ENCODE data around the gene HSPA14. TPM values are rescaled to one million over a fixed set of nuclear protein-coding genes. Genes with fewer than 3 reads are reported as not detected.
"Not testable (repeated sequence)": the region's sequence is repeated elsewhere in the genome, so short reads cannot be mapped to it uniquely, and the experiment has no call there.

The HSPA14 gene
- total RNA-seq, 1 experiment from 2014 or later: 30.1 TPM

- no peaks in the 10 kb centered on the region for H3K9me3 Mint-ChIP-seq
- H3K36me3 Mint-ChIP-seq: peaks cover 31% of the 10 kb centered on the region
- no peaks in the 10 kb centered on the region for H3K4me1 Mint-ChIP-seq
- TF ChIP-seq ETV6 (CRISPR knock-in tag; IDR thresholded peaks at IDR 0.05): no peak
- TF ChIP-seq SMAD4 (CRISPR knock-in tag; IDR thresholded peaks at IDR 0.05): no peak
- no peak for TF ChIP-seq ZNF416 (CRISPR knock-in tag; IDR thresholded peaks at IDR 0.05)
- no peak for TF ChIP-seq TCF7 (CRISPR knock-in tag; IDR thresholded peaks at IDR 0.05; ENCODE audit: low read depth)
- no peak for TF ChIP-seq HMGXB4 (CRISPR knock-in tag; IDR thresholded peaks at IDR 0.05)
- TF ChIP-seq E2F5 (CRISPR knock-in tag; IDR thresholded peaks at IDR 0.05): no peak
- no peak for TF ChIP-seq NFE2L1 (CRISPR knock-in tag; IDR thresholded peaks at IDR 0.05)
- no peak for TF ChIP-seq MLX (CRISPR knock-in tag; IDR thresholded peaks at IDR 0.05)
- no peak for TF ChIP-seq ZMAT4 (CRISPR knock-in tag; IDR thresholded peaks at IDR 0.05)
- no peak for TF ChIP-seq ZNF232 (CRISPR knock-in tag; IDR thresholded peaks at IDR 0.05)
- TF ChIP-seq TEAD1 (CRISPR knock-in tag; IDR thresholded peaks at IDR 0.05): no peak
- TF ChIP-seq NR1H2 (CRISPR knock-in tag; IDR thresholded peaks at IDR 0.05): no peak
- TF ChIP-seq RORB (CRISPR knock-in tag; IDR thresholded peaks at IDR 0.05): no peak
- H3K27me3 Mint-ChIP-seq (ENCODE audit: low read depth): no peaks in the 10 kb centered on the region
- ChIA-PET POLR2A (no interaction called here), CTCF (no interaction called here)
- H3K27ac Mint-ChIP-seq: no peak overlapping the region
- DNase-seq (ENCODE audit: low spot score): no peak
- H3K4me3 Mint-ChIP-seq: no peak overlapping the region
- ATAC-seq: no peak
Observed at GRCh38 chr10:14860791-14861190, 22.7 kb downstream of the HSPA14 start.

GRCh38 chr10:14864466-14864865 lies 26.4 kb downstream of the HSPA14 start:
- H3K9me3 Mint-ChIP-seq; POLR2A ChIA-PET; DNase-seq (ENCODE audit: low spot score); CTCF ChIA-PET; H3K27me3 Mint-ChIP-seq (ENCODE audit: low read depth); H3K4me1 Mint-ChIP-seq; H3K4me3 Mint-ChIP-seq; ATAC-seq; H3K27ac Mint-ChIP-seq: not testable (repeated sequence)
- peaks cover 35% of the 10 kb centered on the region for H3K36me3 Mint-ChIP-seq

GRCh38 chr10:14864871-14865270 lies 26.8 kb downstream of the HSPA14 start:
- CTCF ChIA-PET; H3K4me3 Mint-ChIP-seq; POLR2A ChIA-PET; H3K27me3 Mint-ChIP-seq (ENCODE audit: low read depth); H3K9me3 Mint-ChIP-seq; H3K4me1 Mint-ChIP-seq; H3K27ac Mint-ChIP-seq; ATAC-seq; DNase-seq (ENCODE audit: low spot score): not testable (repeated sequence)
- H3K36me3 Mint-ChIP-seq: peaks cover 39% of the 10 kb centered on the region

- H3K27ac Mint-ChIP-seq: no peak overlapping the region
- peaks cover 16% of the 10 kb centered on the region for H3K36me3 Mint-ChIP-seq
- H3K9me3 Mint-ChIP-seq: no peaks in the 10 kb centered on the region
- CTCF ChIA-PET: no interaction called here
- H3K4me3 Mint-ChIP-seq: no peak overlapping the region
- peaks cover 19% of the 10 kb centered on the region for H3K4me1 Mint-ChIP-seq
- H3K27me3 Mint-ChIP-seq (ENCODE audit: low read depth): no peaks in the 10 kb centered on the region
- ATAC-seq (no peak), DNase-seq (ENCODE audit: low spot score) (no peak)
- POLR2A ChIA-PET: interaction anchor here (1.7 kb wide), 1 partner anchor 35 kb away, joined by 4 read pairs; the partner anchor contains the start of genes CDNF, HSPA14 and MSANTD7
- TF ChIP-seq NR1H2 (CRISPR knock-in tag; IDR thresholded peaks at IDR 0.05): no peak
- no peak for TF ChIP-seq SMAD3 (CRISPR knock-in tag; IDR thresholded peaks at IDR 0.05; ENCODE audit: borderline replicate concordance)
- no peak for TF ChIP-seq AFF4 (CRISPR knock-in tag; IDR thresholded peaks at IDR 0.05; ENCODE audit: borderline replicate concordance)
- no peak for TF ChIP-seq CREB1 (CRISPR knock-in tag; IDR thresholded peaks at IDR 0.05)
- TF ChIP-seq NR2C2 (CRISPR knock-in tag; IDR thresholded peaks at IDR 0.05): no peak
- TF ChIP-seq FOXK1 (CRISPR knock-in tag; IDR thresholded peaks at IDR 0.05): no peak
- TF ChIP-seq PRDM15 (CRISPR knock-in tag; IDR thresholded peaks at IDR 0.05): no peak
Observed at GRCh38 chr10:14873090-14873760, 35.1 kb downstream of the HSPA14 start.

Data from WTC11 (cell line).